Uterus (tissue), 2 donors: ENCODE data around the gene AHCYL1.
A peak's percentile ranks its signal among the peaks of the same experiment; 100 is the strongest.

Source experiments
- CTCF ChIP-seq, 4 experiments: fragments of 200-600 bp in 2 of 4; fragments of 450-650 bp in 2 of 4; sonication (generic) in 2 of 4; IDR thresholded peaks; one replicate each; pipeline ENCODE4 v1.5.1; 2016 to 2019; ENCODE audit warnings: antibody characterized with exemption in 4 of 4, mild to moderate bottlenecking in 2 of 4, moderate library complexity in 1 of 4
- POLR2A ChIP-seq, 2 donors: fragments of 450-650 bp; IDR thresholded peaks; one replicate each; pipeline ENCODE4 v1.6.1; 2016; ENCODE audit warnings: antibody characterized with exemption in 2 of 2, mild to moderate bottlenecking in 1 of 2, moderate library complexity in 1 of 2

- TF ChIP-seq CTCF (IDR thresholded peaks at IDR 0.05) (peak in 3 of 4 experiments; percentile 22 to 49 (median 24)), POLR2A (IDR thresholded peaks at IDR 0.05) (no peak)
Observed at GRCh38 chr1:110060034-110060661, 75.6 kb downstream of the AHCYL1 start.
